CD4-positive, alpha-beta T cell treated with Interleukin-17A for 1 hour (primary cell): ENCODE results near the gene THAP4.
"Not testable (repeated sequence)": the region's sequence is repeated elsewhere in the genome, so short reads cannot be mapped to it uniquely, and the experiment has no call there.

Experiments
- DNase-seq: peaks from one replicate; pipeline ENCODE4 v3.0.0-alpha.2; 2020

The THAP4 gene

GRCh38 chr2:241611062-241611461, 25.9 kb downstream of the THAP4 start:
- DNase-seq, result no peak

- peak; percentile 92 for DNase-seq
Measured at GRCh38 chr2:241609859-241610793, 26.8 kb downstream of the THAP4 start.

GRCh38 chr2:241608881-241609280, 28.1 kb downstream of the THAP4 start:
- no peak for DNase-seq

- no peak for DNase-seq
Measured at GRCh38 chr2:241607162-241607885, 29.6 kb downstream of the THAP4 start.

GRCh38 chr2:241606186-241606585, 30.8 kb downstream of the THAP4 start:
- DNase-seq, result no peak

- DNase-seq, result no peak
Measured at GRCh38 chr2:241603686-241604085, 33.3 kb downstream of the THAP4 start.

- DNase-seq, result no peak
Measured at GRCh38 chr2:241602720-241603119, 34.2 kb downstream of the THAP4 start.

- no peak for DNase-seq
Measured at GRCh38 chr2:241601841-241602240, 35.1 kb downstream of the THAP4 start.

GRCh38 chr2:241599615-241600014, 37.3 kb downstream of the THAP4 start:
- no peak for DNase-seq

- DNase-seq, result peak; percentile 25
Measured at GRCh38 chr2:241598487-241598886, 38.5 kb downstream of the THAP4 start.

GRCh38 chr2:241598061-241598460, 38.9 kb downstream of the THAP4 start:
- no peak for DNase-seq

- DNase-seq, result no peak
Measured at GRCh38 chr2:241597561-241597960, 39.4 kb downstream of the THAP4 start.

GRCh38 chr2:241595600-241596140, 41.3 kb downstream of the THAP4 start:
- DNase-seq, result no peak

GRCh38 chr2:241593271-241593670, 43.7 kb downstream of the THAP4 start:
- DNase-seq, result no peak

- no peak for DNase-seq
Measured at GRCh38 chr2:241592126-241592845, 44.7 kb downstream of the THAP4 start.

GRCh38 chr2:241590496-241591455, 46.2 kb downstream of the THAP4 start:
- DNase-seq, result not testable (repeated sequence)

GRCh38 chr2:241589863-241590262, 47.1 kb downstream of the THAP4 start:
- not testable (repeated sequence) for DNase-seq

GRCh38 chr2:241586564-241587264, 50.2 kb downstream of the THAP4 start:
- no peak for DNase-seq

GRCh38 chr2:241584436-241584835, 52.5 kb downstream of the THAP4 start:
- DNase-seq, result no peak

GRCh38 chr2:241582806-241583205, 54.2 kb downstream of the THAP4 start:
- no peak for DNase-seq

- DNase-seq, result no peak
Measured at GRCh38 chr2:241582328-241582727, 54.6 kb downstream of the THAP4 start.
